DND-41 (cell line): ENCODE measurements around the gene CC2D2B.

ENCODE experiments used
- CTCF ChIP-seq: IDR thresholded peaks from 2 replicates; pipeline ENCODE4 v1.5.1; 2012; ENCODE audit warnings: borderline replicate concordance, low read length, moderate library complexity, mild to moderate bottlenecking; ENCODE audit not compliant: poor library complexity, severe bottlenecking; ENCODE audit errors: extremely low read depth
- EZH2 ChIP-seq: IDR thresholded peaks from 3 replicates; pipeline ENCODE4 v1.6.1; 2012; ENCODE audit warnings: borderline replicate concordance, low read depth, mild to moderate bottlenecking, moderate library complexity, low read length, inconsistent platforms; ENCODE audit not compliant: severe bottlenecking

- TF ChIP-seq CTCF: no peak
- no peak for TF ChIP-seq EZH2
Measured at GRCh38 chr10:96073722-96074121, 165.9 kb downstream of the CC2D2B start.
